ENCODE results near the gene KPNA6. TPM values are rescaled to one million over a fixed set of nuclear protein-coding genes. Genes with fewer than 3 reads are reported as not detected.

Gene KPNA6
- total and polyA plus RNA-seq, 9 of the 15 experiments (the other 6 are each of a cell fraction or from before 2014, with no cell fraction given), result 20.1 to 54.6 (median 32.2) TPM

GRCh38 chr1:32215629-32216480 lies 108.0 kb downstream of the KPNA6 start:
- DNase-seq (ENCODE audit: extremely low read depth in 1 of 4, low spot score in 3 of 4) (peak; percentile 72 to 87 (median 79)), FAIRE-seq (peak; percentile 94), ATAC-seq (peak; percentile 96)
- Histone ChIP-seq H3K4me1 (replicated peaks in 1 of 2; ENCODE audit: control insufficient read depth in 2 of 2, insufficient read depth in 2 of 2, low read length in 2 of 2) (peaks cover 4 to 10% of the 10 kb centered on the region in 2 experiments; a peak in 4 of 5 replicates), H3K9me1 (ENCODE audit: control insufficient read depth, insufficient read depth, low read length) (no peaks in the 10 kb centered on the region), H2AFZ (ENCODE audit: low read depth, low read length) (no peak overlapping the region), H3K36me3 (ENCODE audit: control insufficient read depth, insufficient read depth, low read length) (peaks cover 43% of the 10 kb centered on the region; the same call in 2 of the 3 replicates), H3K27me3 (ENCODE audit: control insufficient read depth in 2 of 2, insufficient read depth in 2 of 2, low read length in 2 of 2) (no peaks in the 10 kb centered on the region), H3K4me3 (no peak overlapping the region), H3K9me3 (replicated peaks; ENCODE audit: control insufficient read depth, insufficient read depth, low read depth, low read length) (no peaks in the 10 kb centered on the region), H4K20me1 (replicated peaks; ENCODE audit: control insufficient read depth, insufficient read depth, low read length) (no peaks in the 10 kb centered on the region), H3K9ac (ENCODE audit: insufficient read depth in 1 of 2, low read depth in 2 of 2, low read length in 2 of 2) (peak overlapping the region in 1 of 2 experiments; percentile 72; a peak in 2 of 4 replicates), H3K4me2 (ENCODE audit: insufficient read depth, low read length) (no peak overlapping the region), H3K27ac (ENCODE audit: extremely low read depth, low read depth, low read length) (no peak overlapping the region), H3K79me2 (ENCODE audit: control insufficient read depth, insufficient read depth, low read length) (peaks cover 3% of the 10 kb centered on the region; the same call in 1 of the 3 replicates)
- ChIA-PET CTCF (ENCODE audit: low intra/inter-chr PET ratio) (interaction anchor here (0.6 to 2.5 kb wide), 7 partner anchors 30 to 198 kb away, joined by 3 to 12 read pairs (median 5); no protein-coding TSS in a partner anchor), POLR2A (interaction anchor here (0.5 to 2.6 kb wide), 23 partner anchors 8 to 178 kb away, joined by 3 to 17 read pairs (median 5); partner anchors contain the start of genes BSDC1, CCDC28B, FAM167B and IQCC)
- intact Hi-C loops (cut with micrococcal nuclease) (loop anchor here (1.0 to 2.0 kb wide), 2 partner anchors 101 to 198 kb away; no protein-coding TSS in a partner anchor), in situ Hi-C loops (cut with MboI) (no loop called here)
- 75% methylated on average over 10 of the region's 10 CpGs for WGBS (ENCODE audit: insufficient coverage, low coverage, missing lambda C conversion rate)
- no TSS peak for BruUV-seq (replicated peaks)
- no peak for TF ChIP-seq EHMT2 (IDR thresholded peaks at IDR 0.05)
- no peak for TF ChIP-seq SRSF7 (optimal IDR thresholded peaks at IDR 0.05; ENCODE audit: low read depth, low read length)
- TF ChIP-seq CC2D1A (IDR thresholded peaks at IDR 0.05), result peak; percentile 62
- TF ChIP-seq RCOR1 (IDR thresholded peaks at IDR 0.05; ENCODE audit: borderline replicate concordance in 1 of 2, low read depth in 2 of 2, low read length in 2 of 2), result 0 out of 4 replicates have a peak, but pooled peaks of 1 of the 2 experiments have one; percentile 46
- TF ChIP-seq ZMIZ1 (IDR thresholded peaks at IDR 0.05; ENCODE audit: low read depth in 2 of 2, low read length in 2 of 2), result peak in 1 of 2 experiments; percentile 11; a peak in 1 of 4 replicates
- TF ChIP-seq STAT5B (CRISPR knock-in tag; IDR thresholded peaks at IDR 0.05), result no peak
- TF ChIP-seq RFX1 (IDR thresholded peaks at IDR 0.05), result no peak
- 0 out of 4 replicates have a peak, but pooled peaks of 1 of the 2 experiments have one; percentile 25 for TF ChIP-seq UBTF (IDR thresholded peaks at IDR 0.05; ENCODE audit: borderline replicate concordance in 1 of 2, low read depth in 2 of 2, low read length in 2 of 2)
- TF ChIP-seq ZNF431 (CRISPR knock-in tag; IDR thresholded peaks at IDR 0.05), result no peak
- 0 out of 2 replicates have a peak, but pooled peaks have one; percentile 27 for TF ChIP-seq NFIC (IDR thresholded peaks at IDR 0.05)
- TF ChIP-seq MAZ (CRISPR knock-in tag; conservative IDR thresholded peaks at IDR 0.05 in 1 of 2, IDR thresholded peaks at IDR 0.05 in 1 of 2), result peak in 1 of 2 experiments; percentile 59; a peak in 2 of 4 replicates
- no peak for TF ChIP-seq E2F3 (CRISPR knock-in tag; IDR thresholded peaks at IDR 0.05)
- no peak for TF ChIP-seq IFI16 (CRISPR knock-in tag; IDR thresholded peaks at IDR 0.05)
- no peak for TF ChIP-seq PHB (CRISPR knock-in tag; IDR thresholded peaks at IDR 0.05)
- no peak for TF ChIP-seq ZC3H4 (CRISPR knock-in tag; IDR thresholded peaks at IDR 0.05; ENCODE audit: borderline replicate concordance)
